Neural cell (in vitro differentiated cells): ENCODE measurements around the gene ATP8B4. TPM values are rescaled to one million over a fixed set of nuclear protein-coding genes. Genes with fewer than 3 reads are reported as not detected.

ENCODE experiments used
- H2AFZ ChIP-seq: fragments of 200-600, 300-800 bp; sonication (generic), shearing (Covaris generic); 2 replicates; pipeline ENCODE4 v1.6.0; 2014; ENCODE audit warnings: low read depth, mild to moderate bottlenecking, antibody characterized with exemption, low read length, moderate library complexity
- H3F3A ChIP-seq: fragments of 200-600 bp; shearing (Covaris generic); 2 replicates; pipeline ENCODE4 v1.6.1; 2016; ENCODE audit warnings: mild to moderate bottlenecking, moderate library complexity, mixed read lengths, antibody characterized with exemption, low read length; ENCODE audit not compliant: insufficient read depth, poor library complexity, severe bottlenecking
- H3K27ac ChIP-seq: fragments of 200-600, 300-800 bp; sonication (generic), shearing (Covaris generic); 2 replicates; pipeline ENCODE4 v1.5.1; 2014; ENCODE audit warnings: mild to moderate bottlenecking, low read length, moderate library complexity
- H3K27me3 ChIP-seq: fragments of 300-800, 200-600 bp; sonication (generic), shearing (Covaris generic); 2 replicates; pipeline ENCODE4 v1.6.0; 2014; ENCODE audit warnings: mild to moderate bottlenecking, low read depth, low read length, moderate library complexity; ENCODE audit not compliant: insufficient read depth
- H3K36me3 ChIP-seq: fragments of 300-800, 200-600 bp; sonication (generic), shearing (Covaris generic); 2 replicates; pipeline ENCODE4 v1.5.1; 2014; ENCODE audit warnings: mild to moderate bottlenecking, antibody characterized with exemption, low read length, moderate library complexity; ENCODE audit not compliant: insufficient read depth
- H3K4me2 ChIP-seq: fragments of 300-800, 200-600 bp; sonication (generic), shearing (Covaris generic); 2 replicates; pipeline ENCODE4 v1.6.0; 2014; ENCODE audit warnings: mild to moderate bottlenecking, low read length
- H3K4me3 ChIP-seq: fragments of 300-800, 200-600 bp; sonication (generic), shearing (Covaris generic); 2 replicates; pipeline ENCODE4 v1.5.1; 2014; ENCODE audit warnings: mild to moderate bottlenecking, low read length, moderate library complexity
- H3K79me2 ChIP-seq: fragments of 200-600 bp; shearing (Covaris generic); replicated peaks from 2 replicates; pipeline ENCODE4 v1.6.0; 2014; ENCODE audit warnings: mild to moderate bottlenecking, low read length, moderate library complexity; ENCODE audit not compliant: insufficient read depth
- H3K9ac ChIP-seq: fragments of 300-800, 200-600 bp; sonication (generic), shearing (Covaris generic); 2 replicates; pipeline ENCODE4 v1.6.1; 2016; ENCODE audit warnings: mild to moderate bottlenecking, low read length, mixed read lengths
- H3K9me2 ChIP-seq: fragments of 200-600 bp; shearing (Covaris generic); 2 replicates; pipeline ENCODE4 v1.6.1; 2016; ENCODE audit warnings: mild to moderate bottlenecking, low read length, mixed read lengths; ENCODE audit not compliant: insufficient read depth
- H3K9me3 ChIP-seq: fragments of 200-600, 300-800 bp; sonication (generic), shearing (Covaris generic); 2 replicates; pipeline ENCODE4 v1.6.1; 2016; ENCODE audit warnings: mild to moderate bottlenecking, mixed run types, low read length, moderate library complexity, mixed read lengths
- H4K20me1 ChIP-seq: fragments of 200-600 bp; shearing (Covaris generic); 2 replicates; pipeline ENCODE4 v1.6.1; 2016; ENCODE audit warnings: mild to moderate bottlenecking, mixed run types; ENCODE audit not compliant: insufficient read depth
- EP300 ChIP-seq: fragments of 450-650 bp; conservative IDR thresholded peaks from 2 replicates; pipeline ENCODE4 v1.6.1; 2014; ENCODE audit warnings: antibody characterized with exemption, mild to moderate bottlenecking, moderate library complexity; ENCODE audit not compliant: poor library complexity, severe bottlenecking
- EZH2 ChIP-seq: fragments of 200-600, 300-800 bp; shearing (Covaris generic), sonication (generic); IDR thresholded peaks from 2 replicates; pipeline ENCODE4 v1.6.1; 2014; ENCODE audit warnings: antibody characterized with exemption, low read length, borderline replicate concordance, mild to moderate bottlenecking; ENCODE audit not compliant: insufficient read depth, poor library complexity, severe bottlenecking
- MXI1 ChIP-seq: fragments of 450-650 bp; conservative IDR thresholded peaks from 2 replicates; pipeline ENCODE4 v1.6.1; 2014; ENCODE audit warnings: antibody characterized with exemption, mild to moderate bottlenecking; ENCODE audit not compliant: poor library complexity, severe bottlenecking
- POLR2AphosphoS5 ChIP-seq: IDR thresholded peaks from 2 replicates; pipeline ENCODE4 v1.6.1; 2012
- RAD21 ChIP-seq: fragments of 450-650 bp; conservative IDR thresholded peaks from 2 replicates; pipeline ENCODE4 v1.6.1; 2014; ENCODE audit warnings: antibody characterized with exemption, mild to moderate bottlenecking, moderate library complexity
- SMC3 ChIP-seq: fragments of 450-650 bp; conservative IDR thresholded peaks from 2 replicates; pipeline ENCODE4 v1.6.1; 2014; ENCODE audit warnings: antibody characterized with exemption, mild to moderate bottlenecking, moderate library complexity; ENCODE audit not compliant: poor library complexity
- TAF1 ChIP-seq: IDR thresholded peaks from 2 replicates; pipeline ENCODE4 v1.6.1; 2012; ENCODE audit warnings: low read depth
- polyA plus RNA-seq: library from polyadenylated mRNA; depleted of rRNA; stranded (reverse); fragments of >200 nt; gene quantifications from 2 replicates; pipeline ENCODE4 v1.2.3, GENCODE V29; 2014
- TF ChIP-seq, protein P1 (sequence below): IDR thresholded peaks from 2 replicates; pipeline ENCODE4 v1.6.1; 2012; ENCODE audit warnings: borderline replicate concordance
- TF ChIP-seq, protein P2 (sequence below): fragments of 450-650 bp; IDR thresholded peaks from 2 replicates; pipeline ENCODE4 v1.5.1; 2014; ENCODE audit warnings: antibody characterized with exemption, mild to moderate bottlenecking, moderate library complexity; ENCODE audit not compliant: poor library complexity, severe bottlenecking

The ATP8B4 gene
- polyA plus RNA-seq, 1 donor from 2014 or later, result 2.9 TPM

DNA sequence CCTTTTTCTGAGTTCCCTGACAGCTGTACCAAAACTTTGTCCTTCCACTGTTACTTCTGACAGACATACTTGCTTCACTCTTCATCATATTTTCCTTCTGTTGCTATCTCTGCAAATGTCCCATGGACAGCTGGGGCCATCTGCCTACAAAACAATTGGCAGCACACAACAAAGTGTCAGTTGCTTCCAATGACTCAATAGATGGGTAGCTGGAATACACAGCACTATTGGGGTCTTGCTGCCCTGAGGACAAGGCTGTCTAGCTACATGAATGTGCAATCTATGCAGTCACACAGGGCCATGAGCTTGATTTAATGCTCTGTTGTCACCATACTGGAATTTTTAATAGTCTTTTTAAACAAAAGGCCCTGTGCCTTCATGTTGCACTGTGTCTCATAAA is 305.4 kb downstream of the ATP8B4 start:
- Histone ChIP-seq H2AFZ (no peak overlapping the region), H3K27ac (no peak overlapping the region), H3F3A (no peaks in the 10 kb centered on the region), H3K9me3 (no peaks in the 10 kb centered on the region), H3K79me2 (no peaks in the 10 kb centered on the region), H3K27me3 (no peaks in the 10 kb centered on the region), H3K9ac (no peak overlapping the region), H3K4me3 (no peak overlapping the region), H4K20me1 (no peaks in the 10 kb centered on the region), H3K36me3 (no peaks in the 10 kb centered on the region), H3K4me2 (no peak overlapping the region), H3K9me2 (no peaks in the 10 kb centered on the region)
- TF ChIP-seq MXI1 (no peak), SMC3 (no peak), EZH2 (no peak), TAF1 (no peak), RAD21 (no peak), EP300 (no peak), POLR2AphosphoS5 (no peak)
- TF ChIP-seq, protein P1, sequence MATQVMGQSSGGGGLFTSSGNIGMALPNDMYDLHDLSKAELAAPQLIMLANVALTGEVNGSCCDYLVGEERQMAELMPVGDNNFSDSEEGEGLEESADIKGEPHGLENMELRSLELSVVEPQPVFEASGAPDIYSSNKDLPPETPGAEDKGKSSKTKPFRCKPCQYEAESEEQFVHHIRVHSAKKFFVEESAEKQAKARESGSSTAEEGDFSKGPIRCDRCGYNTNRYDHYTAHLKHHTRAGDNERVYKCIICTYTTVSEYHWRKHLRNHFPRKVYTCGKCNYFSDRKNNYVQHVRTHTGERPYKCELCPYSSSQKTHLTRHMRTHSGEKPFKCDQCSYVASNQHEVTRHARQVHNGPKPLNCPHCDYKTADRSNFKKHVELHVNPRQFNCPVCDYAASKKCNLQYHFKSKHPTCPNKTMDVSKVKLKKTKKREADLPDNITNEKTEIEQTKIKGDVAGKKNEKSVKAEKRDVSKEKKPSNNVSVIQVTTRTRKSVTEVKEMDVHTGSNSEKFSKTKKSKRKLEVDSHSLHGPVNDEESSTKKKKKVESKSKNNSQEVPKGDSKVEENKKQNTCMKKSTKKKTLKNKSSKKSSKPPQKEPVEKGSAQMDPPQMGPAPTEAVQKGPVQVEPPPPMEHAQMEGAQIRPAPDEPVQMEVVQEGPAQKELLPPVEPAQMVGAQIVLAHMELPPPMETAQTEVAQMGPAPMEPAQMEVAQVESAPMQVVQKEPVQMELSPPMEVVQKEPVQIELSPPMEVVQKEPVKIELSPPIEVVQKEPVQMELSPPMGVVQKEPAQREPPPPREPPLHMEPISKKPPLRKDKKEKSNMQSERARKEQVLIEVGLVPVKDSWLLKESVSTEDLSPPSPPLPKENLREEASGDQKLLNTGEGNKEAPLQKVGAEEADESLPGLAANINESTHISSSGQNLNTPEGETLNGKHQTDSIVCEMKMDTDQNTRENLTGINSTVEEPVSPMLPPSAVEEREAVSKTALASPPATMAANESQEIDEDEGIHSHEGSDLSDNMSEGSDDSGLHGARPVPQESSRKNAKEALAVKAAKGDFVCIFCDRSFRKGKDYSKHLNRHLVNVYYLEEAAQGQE, result no peak
- TF ChIP-seq, protein P2, sequence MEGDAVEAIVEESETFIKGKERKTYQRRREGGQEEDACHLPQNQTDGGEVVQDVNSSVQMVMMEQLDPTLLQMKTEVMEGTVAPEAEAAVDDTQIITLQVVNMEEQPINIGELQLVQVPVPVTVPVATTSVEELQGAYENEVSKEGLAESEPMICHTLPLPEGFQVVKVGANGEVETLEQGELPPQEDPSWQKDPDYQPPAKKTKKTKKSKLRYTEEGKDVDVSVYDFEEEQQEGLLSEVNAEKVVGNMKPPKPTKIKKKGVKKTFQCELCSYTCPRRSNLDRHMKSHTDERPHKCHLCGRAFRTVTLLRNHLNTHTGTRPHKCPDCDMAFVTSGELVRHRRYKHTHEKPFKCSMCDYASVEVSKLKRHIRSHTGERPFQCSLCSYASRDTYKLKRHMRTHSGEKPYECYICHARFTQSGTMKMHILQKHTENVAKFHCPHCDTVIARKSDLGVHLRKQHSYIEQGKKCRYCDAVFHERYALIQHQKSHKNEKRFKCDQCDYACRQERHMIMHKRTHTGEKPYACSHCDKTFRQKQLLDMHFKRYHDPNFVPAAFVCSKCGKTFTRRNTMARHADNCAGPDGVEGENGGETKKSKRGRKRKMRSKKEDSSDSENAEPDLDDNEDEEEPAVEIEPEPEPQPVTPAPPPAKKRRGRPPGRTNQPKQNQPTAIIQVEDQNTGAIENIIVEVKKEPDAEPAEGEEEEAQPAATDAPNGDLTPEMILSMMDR, result no peak

DNA sequence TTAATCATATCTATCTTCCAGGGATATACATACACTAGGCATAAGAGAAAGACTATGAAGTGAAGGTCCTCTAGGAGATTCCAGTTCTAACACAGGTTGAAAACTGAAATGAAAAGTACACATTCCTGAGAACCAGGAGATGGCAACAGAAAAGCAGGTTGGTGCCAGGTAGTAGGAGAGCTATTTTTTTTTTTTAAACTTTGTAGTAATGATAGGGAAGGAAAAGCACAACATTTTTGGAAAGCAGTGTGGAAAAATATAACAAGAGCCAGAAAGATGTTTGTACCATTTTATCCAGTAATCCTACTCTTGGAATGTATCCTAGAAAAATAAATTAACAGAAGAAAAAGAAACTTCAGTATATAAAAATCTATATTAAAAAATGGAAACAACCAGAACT is 308.3 kb downstream of the ATP8B4 start:
- Histone ChIP-seq H3K27me3 (no peaks in the 10 kb centered on the region), H3K4me2 (no peak overlapping the region), H3K27ac (no peak overlapping the region), H3F3A (no peaks in the 10 kb centered on the region), H4K20me1 (no peaks in the 10 kb centered on the region), H3K36me3 (no peaks in the 10 kb centered on the region), H3K79me2 (no peaks in the 10 kb centered on the region), H3K4me3 (no peak overlapping the region), H3K9ac (no peak overlapping the region), H2AFZ (no peak overlapping the region), H3K9me2 (no peaks in the 10 kb centered on the region), H3K9me3 (no peaks in the 10 kb centered on the region)
- TF ChIP-seq, protein P2, result no peak
- TF ChIP-seq EZH2 (no peak), EP300 (no peak)
